Erythroblast (primary cell): ENCODE data around the gene GSTO2.

Source experiments
- GATA1 ChIP-seq: IDR thresholded peaks from 2 replicates; pipeline ENCODE4 v1.6.1; 2011; ENCODE audit warnings: low read depth, mild to moderate bottlenecking, control low read depth, low read length, moderate library complexity
- POLR2A ChIP-seq: IDR thresholded peaks from 2 replicates; pipeline ENCODE4 v1.6.1; 2011; ENCODE audit warnings: mild to moderate bottlenecking, low read length

- TF ChIP-seq POLR2A, result no peak
- TF ChIP-seq GATA1, result no peak
Observed at GRCh38 chr10:104342941-104343411, 74.0 kb downstream of the GSTO2 start.
